NCI-H128 (cell line): ENCODE measurements around the gene SLC4A2.

Experiments used
- DNase-seq: peaks from one replicate; lab custom pipeline; 2025; ENCODE audit not compliant: unreplicated experiment; lab: John Stamatoyannopoulos, UW

The SLC4A2 gene

GRCh38 chr7:151062399-151063211, 3.2 kb downstream of the SLC4A2 start:
- DNase-seq = no peak

- DNase-seq = no peak
Measured at GRCh38 chr7:151063212-151063561, 3.8 kb downstream of the SLC4A2 start.

- no peak for DNase-seq
Measured at GRCh38 chr7:151064454-151064853, 5.1 kb downstream of the SLC4A2 start.

GRCh38 chr7:151064993-151065392, 5.6 kb downstream of the SLC4A2 start:
- DNase-seq = no peak

- no peak for DNase-seq
Measured at GRCh38 chr7:151065516-151065915, 6.1 kb downstream of the SLC4A2 start.

- DNase-seq = no peak
Measured at GRCh38 chr7:151066273-151066974, 7.0 kb downstream of the SLC4A2 start.

GRCh38 chr7:151068069-151068773, 8.8 kb downstream of the SLC4A2 start:
- DNase-seq = no peak

GRCh38 chr7:151069841-151070573, 10.6 kb downstream of the SLC4A2 start:
- no peak for DNase-seq

- DNase-seq = no peak
Measured at GRCh38 chr7:151070574-151070960, 11.2 kb downstream of the SLC4A2 start.

GRCh38 chr7:151071032-151071866, 11.9 kb downstream of the SLC4A2 start:
- no peak for DNase-seq

- DNase-seq = no peak
Measured at GRCh38 chr7:151073990-151074389, 14.6 kb downstream of the SLC4A2 start.

- no peak for DNase-seq
Measured at GRCh38 chr7:151074817-151075661, 15.7 kb downstream of the SLC4A2 start.

- no peak for DNase-seq
Measured at GRCh38 chr7:151075662-151075971, 16.2 kb downstream of the SLC4A2 start.

GRCh38 chr7:151075978-151076426, 16.6 kb downstream of the SLC4A2 start:
- DNase-seq = no peak

- DNase-seq = no peak
Measured at GRCh38 chr7:151076863-151077704, 17.7 kb downstream of the SLC4A2 start.

- DNase-seq = no peak
Measured at GRCh38 chr7:151077705-151078232, 18.4 kb downstream of the SLC4A2 start.

GRCh38 chr7:151078233-151079040, 19.0 kb downstream of the SLC4A2 start:
- no peak for DNase-seq
